Suprapubic skin (tissue), 4 donors: ENCODE measurements around the gene AGAP1. TPM values are rescaled to one million over a fixed set of nuclear protein-coding genes. Genes with fewer than 3 reads are reported as not detected.
A peak's percentile ranks its signal among the peaks of the same experiment; 100 is the strongest.

ENCODE experiments used
- DNase-seq, 2 donors: peaks; one replicate each; pipeline ENCODE4 v3.0.0-alpha.2; 2019; ENCODE audit warnings: low spot score in 2 of 2
- H3K27ac ChIP-seq: fragments of 200-600 bp; sonication (generic); one replicate; pipeline ENCODE4 v1.5.1; 2019
- H3K27me3 ChIP-seq: fragments of 200-600 bp; sonication (generic); one replicate; pipeline ENCODE4 v1.5.1; 2019
- H3K36me3 ChIP-seq: fragments of 200-600 bp; sonication (generic); one replicate; pipeline ENCODE4 v1.5.1; 2019
- H3K4me1 ChIP-seq: fragments of 200-600 bp; sonication (generic); one replicate; pipeline ENCODE4 v1.5.1; 2019
- H3K4me3 ChIP-seq: fragments of 200-600 bp; sonication (generic); one replicate; pipeline ENCODE4 v1.5.1; 2019; ENCODE audit warnings: mild to moderate bottlenecking
- H3K9me3 ChIP-seq: fragments of 200-600 bp; sonication (generic); one replicate; pipeline ENCODE4 v1.5.1; 2019
- EP300 ChIP-seq: sonication (generic); formaldehyde crosslinking; IDR thresholded peaks from one replicate; pipeline ENCODE4 v1.6.1; 2017; ENCODE audit warnings: antibody characterized with exemption
- POLR2A ChIP-seq, 2 donors: fragments of 450-650 bp; IDR thresholded peaks; one replicate each; pipeline ENCODE4 v1.6.1; 2017; ENCODE audit warnings: antibody characterized with exemption in 2 of 2, mild to moderate bottlenecking in 2 of 2, moderate library complexity in 2 of 2
- POLR2AphosphoS5 ChIP-seq, 3 donors: sonication (generic); formaldehyde crosslinking; IDR thresholded peaks; one replicate each; pipeline ENCODE4 v1.6.1; 2017; ENCODE audit warnings: antibody characterized with exemption in 3 of 3
- WGBS: methylation state at CpG from one replicate; pipeline ENCODE4 v1.1.5; 2018; 5-methylcytosine and 5-hydroxymethylcytosine counted together
- total RNA-seq, 4 donors: library from RNA; depleted of rRNA; stranded (reverse); fragments of >200 nt; gene quantifications; one replicate each; pipeline ENCODE4 v1.1.0, GENCODE V29; 2016
- TF ChIP-seq, protein P1 (sequence below), 2 donors: fragments of 200-600 bp in 1 of 2; fragments of 450-650 bp in 1 of 2; sonication (generic) in 1 of 2; IDR thresholded peaks; one replicate each; pipeline ENCODE4 v1.5.1; 2016 to 2019; ENCODE audit warnings: antibody characterized with exemption in 2 of 2, mild to moderate bottlenecking in 1 of 2, moderate library complexity in 1 of 2

The AGAP1 gene
- total RNA-seq, 4 donors from 2014 or later: 14.1 to 30.7 (median 19.4) TPM

DNA sequence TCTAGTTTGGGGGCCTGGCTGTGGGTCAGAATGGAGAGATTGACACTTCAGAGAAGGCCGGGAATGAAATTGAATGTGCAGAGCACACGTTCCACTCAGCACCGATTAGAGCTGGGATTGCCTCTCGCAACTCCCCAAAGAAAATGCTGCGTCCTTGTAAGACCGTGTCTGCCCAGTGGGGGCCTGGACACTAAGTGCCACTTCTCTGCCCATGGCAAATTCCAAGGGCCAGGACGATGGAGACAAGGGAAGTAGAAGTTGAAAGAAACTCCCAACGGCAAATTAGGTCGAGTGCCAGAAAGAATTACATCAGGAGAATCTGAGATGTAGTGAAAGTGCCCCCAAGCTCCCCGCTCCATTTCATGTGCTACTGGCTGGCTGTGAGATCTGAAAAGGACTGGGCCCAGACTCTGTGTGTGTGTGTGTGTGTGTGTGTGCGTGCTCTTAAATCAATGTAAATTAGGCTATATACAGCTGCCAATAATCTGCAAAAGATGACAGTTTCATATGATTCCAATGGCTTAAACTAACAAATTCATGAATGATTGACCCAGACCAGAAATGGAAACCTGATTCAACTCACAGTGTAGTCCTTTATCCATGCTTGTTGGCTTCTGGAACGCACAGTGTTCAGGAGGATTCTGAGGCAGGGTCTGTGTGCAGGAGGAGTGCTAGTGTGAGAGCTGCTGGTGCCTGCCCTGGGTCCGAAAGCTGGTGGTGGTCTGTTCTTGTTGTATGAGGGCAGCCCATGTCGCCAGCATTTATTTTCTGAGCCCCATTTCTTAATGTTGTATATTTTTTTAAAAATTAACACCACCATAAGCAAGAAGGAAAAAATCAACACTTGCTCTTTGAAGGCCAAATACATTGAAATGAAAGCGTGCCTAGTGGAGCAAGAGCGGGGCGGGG lies 234.3 kb downstream of the AGAP1 start:
- H3K27me3 ChIP-seq: no peaks in the 10 kb centered on the region
- DNase-seq: no peak
- peaks cover 16% of the 10 kb centered on the region for H3K4me1 ChIP-seq
- H3K9me3 ChIP-seq: no peaks in the 10 kb centered on the region
- 81% methylated on average over 17 of the region's 17 CpGs for WGBS
- H3K27ac ChIP-seq: peak overlapping the region; percentile 1
- no peaks in the 10 kb centered on the region for H3K36me3 ChIP-seq
- TF ChIP-seq, protein P1, sequence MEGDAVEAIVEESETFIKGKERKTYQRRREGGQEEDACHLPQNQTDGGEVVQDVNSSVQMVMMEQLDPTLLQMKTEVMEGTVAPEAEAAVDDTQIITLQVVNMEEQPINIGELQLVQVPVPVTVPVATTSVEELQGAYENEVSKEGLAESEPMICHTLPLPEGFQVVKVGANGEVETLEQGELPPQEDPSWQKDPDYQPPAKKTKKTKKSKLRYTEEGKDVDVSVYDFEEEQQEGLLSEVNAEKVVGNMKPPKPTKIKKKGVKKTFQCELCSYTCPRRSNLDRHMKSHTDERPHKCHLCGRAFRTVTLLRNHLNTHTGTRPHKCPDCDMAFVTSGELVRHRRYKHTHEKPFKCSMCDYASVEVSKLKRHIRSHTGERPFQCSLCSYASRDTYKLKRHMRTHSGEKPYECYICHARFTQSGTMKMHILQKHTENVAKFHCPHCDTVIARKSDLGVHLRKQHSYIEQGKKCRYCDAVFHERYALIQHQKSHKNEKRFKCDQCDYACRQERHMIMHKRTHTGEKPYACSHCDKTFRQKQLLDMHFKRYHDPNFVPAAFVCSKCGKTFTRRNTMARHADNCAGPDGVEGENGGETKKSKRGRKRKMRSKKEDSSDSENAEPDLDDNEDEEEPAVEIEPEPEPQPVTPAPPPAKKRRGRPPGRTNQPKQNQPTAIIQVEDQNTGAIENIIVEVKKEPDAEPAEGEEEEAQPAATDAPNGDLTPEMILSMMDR (IDR thresholded peaks at IDR 0.05): no peak
- TF ChIP-seq POLR2AphosphoS5 (IDR thresholded peaks at IDR 0.05) (no peak), POLR2A (IDR thresholded peaks at IDR 0.05) (no peak), EP300 (no peak)
- no peak overlapping the region for H3K4me3 ChIP-seq

DNA sequence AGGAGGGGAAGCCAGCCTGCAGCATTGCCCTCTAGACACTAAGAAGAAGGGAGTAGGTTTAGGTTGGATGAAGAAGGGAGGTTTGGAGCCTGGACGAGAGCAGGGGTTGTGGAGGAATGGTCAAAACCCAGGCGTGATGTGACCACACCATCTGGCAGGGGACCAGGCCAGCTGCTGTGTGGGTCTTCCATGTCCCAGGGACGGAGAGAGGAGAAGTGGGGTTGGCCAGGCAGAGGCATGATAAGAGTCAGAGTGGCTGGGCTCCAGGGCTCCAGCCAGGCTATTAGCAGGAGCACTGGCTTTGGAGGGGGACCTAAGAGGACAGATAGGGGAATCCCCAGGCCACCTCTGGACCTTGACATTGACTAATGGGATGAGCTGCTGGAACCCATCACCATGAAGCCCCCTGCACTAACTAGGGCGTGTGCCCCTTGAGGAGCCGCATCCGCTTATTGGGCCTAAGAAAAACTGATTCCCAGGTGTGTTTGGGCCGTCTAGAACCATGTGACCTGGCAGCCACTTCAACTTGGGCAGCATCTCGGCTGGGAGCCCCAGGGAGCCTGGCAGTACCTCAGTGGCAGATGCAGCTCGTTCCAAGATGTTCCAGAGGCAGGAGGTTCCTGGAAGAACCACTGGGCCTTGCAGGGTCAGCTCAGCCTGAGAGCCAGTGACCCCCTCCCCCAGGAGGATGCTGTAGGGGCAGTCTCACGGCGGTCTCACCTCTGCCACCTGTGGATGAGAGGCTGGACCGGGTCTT lies 235.1 kb downstream of the AGAP1 start:
- TF ChIP-seq EP300 (no peak), POLR2A (IDR thresholded peaks at IDR 0.05) (no peak), POLR2AphosphoS5 (IDR thresholded peaks at IDR 0.05) (no peak)
- TF ChIP-seq, protein P1 (IDR thresholded peaks at IDR 0.05): no peak
- WGBS: 78% methylated on average over 8 of the region's 12 CpGs

DNA sequence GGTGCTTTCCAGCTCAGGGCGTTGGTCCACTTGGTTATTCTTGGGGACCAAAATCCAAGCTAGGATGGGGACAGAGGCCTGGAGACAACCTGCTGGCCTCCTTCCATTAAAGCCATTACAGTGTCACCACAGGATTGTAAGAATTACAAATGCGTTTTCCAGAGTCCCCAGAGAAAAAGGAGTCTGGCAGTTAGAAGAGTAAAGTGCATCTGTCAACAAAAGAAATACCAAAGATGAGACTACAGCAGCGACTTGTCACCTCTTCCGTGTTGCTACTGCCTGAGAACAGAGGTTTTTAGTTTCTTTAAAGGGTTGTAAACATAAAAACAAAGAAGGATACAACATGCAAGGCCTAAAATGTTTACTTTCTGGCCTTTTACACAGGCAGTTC lies 235.7 kb downstream of the AGAP1 start:
- no peaks in the 10 kb centered on the region for H3K27me3 ChIP-seq
- no peaks in the 10 kb centered on the region for H3K9me3 ChIP-seq
- TF ChIP-seq POLR2A (IDR thresholded peaks at IDR 0.05) (no peak), POLR2AphosphoS5 (IDR thresholded peaks at IDR 0.05) (no peak), EP300 (no peak)
- TF ChIP-seq, protein P1 (IDR thresholded peaks at IDR 0.05): no peak
- H3K36me3 ChIP-seq: no peaks in the 10 kb centered on the region
- WGBS: 81% methylated on average over 4 of the region's 4 CpGs
- H3K4me3 ChIP-seq: no peak overlapping the region
- H3K27ac ChIP-seq: no peak overlapping the region
- H3K4me1 ChIP-seq: peaks cover 9% of the 10 kb centered on the region
- DNase-seq: no peak

More for the DNA sequence above, 235.1 kb downstream of the AGAP1 start:
- peaks cover 15% of the 10 kb centered on the region for H3K4me1 ChIP-seq
- H3K4me3 ChIP-seq: no peak overlapping the region
- H3K27ac ChIP-seq: peak overlapping the region; percentile 1
- no peaks in the 10 kb centered on the region for H3K27me3 ChIP-seq
- no peaks in the 10 kb centered on the region for H3K9me3 ChIP-seq
- peak in 1 of 2 donors; percentile 48 for DNase-seq
- H3K36me3 ChIP-seq: no peaks in the 10 kb centered on the region

DNA sequence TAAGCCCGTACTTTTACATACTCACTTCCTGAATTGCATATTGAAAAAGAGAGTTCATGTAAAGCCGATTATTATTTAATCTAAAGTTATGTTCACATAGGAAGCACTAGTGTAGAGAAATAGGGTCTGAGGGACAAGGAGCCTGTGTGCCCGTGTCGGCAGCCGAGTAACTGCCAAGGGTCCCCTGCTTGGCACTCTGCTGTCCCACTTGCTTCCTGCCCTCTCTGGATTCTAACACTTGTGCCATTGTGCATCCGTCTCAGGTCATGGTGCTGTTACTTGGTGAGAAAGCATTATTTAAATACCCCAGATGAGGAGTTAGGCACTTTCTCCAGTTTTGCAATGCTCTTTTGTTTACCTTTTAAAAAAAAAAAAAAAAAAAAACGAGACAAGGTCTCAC lies 236.3 kb downstream of the AGAP1 start:
- no peaks in the 10 kb centered on the region for H3K27me3 ChIP-seq
- no peaks in the 10 kb centered on the region for H3K9me3 ChIP-seq
- WGBS: 88% methylated on average over 7 of the region's 7 CpGs
- no peaks in the 10 kb centered on the region for H3K36me3 ChIP-seq
- no peak overlapping the region for H3K4me3 ChIP-seq
- no peak for DNase-seq
- H3K4me1 ChIP-seq: peaks cover 3% of the 10 kb centered on the region
- H3K27ac ChIP-seq: no peak overlapping the region
- TF ChIP-seq POLR2A (IDR thresholded peaks at IDR 0.05) (no peak), EP300 (no peak), POLR2AphosphoS5 (IDR thresholded peaks at IDR 0.05) (no peak)
- TF ChIP-seq, protein P1 (IDR thresholded peaks at IDR 0.05): no peak

DNA sequence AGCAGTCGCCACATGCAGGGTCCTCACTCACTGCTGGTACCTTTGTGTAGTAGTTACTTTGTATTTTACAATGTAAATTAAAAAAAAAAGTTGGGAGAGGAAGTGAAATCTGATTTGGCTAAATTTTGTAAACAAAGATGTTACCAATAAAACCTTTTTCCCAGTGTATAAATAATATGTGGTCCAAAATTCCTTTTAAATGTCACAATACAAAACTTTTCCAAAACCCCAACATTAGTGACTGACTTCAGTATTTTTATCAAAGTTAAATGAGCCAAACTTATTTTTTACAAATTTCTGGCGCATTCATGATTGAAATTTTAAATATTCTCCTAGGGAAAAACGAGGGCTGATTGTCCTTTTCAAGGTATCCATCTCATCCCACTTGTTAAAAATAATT lies 239.9 kb downstream of the AGAP1 start:
- Histone ChIP-seq H3K27me3 (no peaks in the 10 kb centered on the region), H3K4me1 (peaks cover 3% of the 10 kb centered on the region), H3K9me3 (no peaks in the 10 kb centered on the region), H3K4me3 (no peak overlapping the region), H3K36me3 (no peaks in the 10 kb centered on the region), H3K27ac (peak overlapping the region; percentile 67)
- TF ChIP-seq EP300 (no peak), POLR2AphosphoS5 (IDR thresholded peaks at IDR 0.05) (no peak), POLR2A (IDR thresholded peaks at IDR 0.05) (no peak)
- TF ChIP-seq, protein P1 (IDR thresholded peaks at IDR 0.05): no peak
- no peak for DNase-seq
- WGBS: 77% methylated on average over 3 of the region's 3 CpGs
